ENCODE data around the gene CDCA4. TPM values are rescaled to one million over a fixed set of nuclear protein-coding genes. Genes with fewer than 3 reads are reported as not detected.

Gene CDCA4
- total RNA-seq, 2 donors from 2014 or later: 12.3 to 17.6 TPM

DNA sequence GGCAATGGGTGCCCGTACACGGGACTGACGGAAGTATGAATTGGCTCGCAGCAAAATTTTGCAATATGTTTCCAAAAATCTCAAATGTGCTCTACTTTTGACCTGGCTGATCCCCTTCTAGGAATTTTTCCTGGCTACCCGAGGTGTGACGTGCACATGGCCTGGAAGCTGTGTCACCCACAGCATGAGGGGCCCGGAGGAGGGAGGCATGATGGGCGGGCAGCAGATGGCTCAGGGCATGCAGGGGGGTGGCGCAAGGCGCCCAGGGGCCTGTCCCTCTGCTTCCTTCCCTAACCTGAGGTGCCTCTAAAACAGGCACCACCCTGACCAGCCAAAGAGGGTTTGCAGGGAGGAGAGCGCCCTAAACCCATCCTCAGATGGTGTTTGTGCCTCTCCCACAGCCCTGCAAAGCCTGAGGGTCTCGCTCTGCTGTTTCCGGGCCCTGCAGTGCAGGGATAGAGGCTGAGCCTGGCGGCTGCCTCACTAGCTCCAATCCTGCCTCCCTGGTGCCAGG lies 37.7 kb upstream of the CDCA4 start:
- WGBS: 81% methylated on average over 11 of the region's 14 CpGs
- Histone ChIP-seq H3K9me3 (no peaks in the 10 kb centered on the region), H3K27ac (no peak overlapping the region), H3K27me3 (replicated peaks; ENCODE audit: insufficient read depth) (no peaks in the 10 kb centered on the region), H3K4me3 (no peak overlapping the region), H3K36me3 (no peaks in the 10 kb centered on the region), H3K4me1 (replicated peaks) (no peaks in the 10 kb centered on the region)
- no peak for DNase-seq (ENCODE audit: low spot score)
- intact Hi-C loops (cut with DNase I): no loop called here
- TF ChIP-seq, protein P1, sequence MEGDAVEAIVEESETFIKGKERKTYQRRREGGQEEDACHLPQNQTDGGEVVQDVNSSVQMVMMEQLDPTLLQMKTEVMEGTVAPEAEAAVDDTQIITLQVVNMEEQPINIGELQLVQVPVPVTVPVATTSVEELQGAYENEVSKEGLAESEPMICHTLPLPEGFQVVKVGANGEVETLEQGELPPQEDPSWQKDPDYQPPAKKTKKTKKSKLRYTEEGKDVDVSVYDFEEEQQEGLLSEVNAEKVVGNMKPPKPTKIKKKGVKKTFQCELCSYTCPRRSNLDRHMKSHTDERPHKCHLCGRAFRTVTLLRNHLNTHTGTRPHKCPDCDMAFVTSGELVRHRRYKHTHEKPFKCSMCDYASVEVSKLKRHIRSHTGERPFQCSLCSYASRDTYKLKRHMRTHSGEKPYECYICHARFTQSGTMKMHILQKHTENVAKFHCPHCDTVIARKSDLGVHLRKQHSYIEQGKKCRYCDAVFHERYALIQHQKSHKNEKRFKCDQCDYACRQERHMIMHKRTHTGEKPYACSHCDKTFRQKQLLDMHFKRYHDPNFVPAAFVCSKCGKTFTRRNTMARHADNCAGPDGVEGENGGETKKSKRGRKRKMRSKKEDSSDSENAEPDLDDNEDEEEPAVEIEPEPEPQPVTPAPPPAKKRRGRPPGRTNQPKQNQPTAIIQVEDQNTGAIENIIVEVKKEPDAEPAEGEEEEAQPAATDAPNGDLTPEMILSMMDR (IDR thresholded peaks at IDR 0.05): no peak
- no peak for TF ChIP-seq POLR2AphosphoS5 (IDR thresholded peaks at IDR 0.05)
- TF ChIP-seq POLR2A (IDR thresholded peaks at IDR 0.05): no peak

- DNase-seq (ENCODE audit: low spot score): no peak
- 75% methylated on average over 22 of the region's 22 CpGs for WGBS
- intact Hi-C loops (cut with DNase I): no loop called here
These were observed 35.5 kb upstream of the CDCA4 start for GRCh38 chr14:105056303-105056831.

DNA sequence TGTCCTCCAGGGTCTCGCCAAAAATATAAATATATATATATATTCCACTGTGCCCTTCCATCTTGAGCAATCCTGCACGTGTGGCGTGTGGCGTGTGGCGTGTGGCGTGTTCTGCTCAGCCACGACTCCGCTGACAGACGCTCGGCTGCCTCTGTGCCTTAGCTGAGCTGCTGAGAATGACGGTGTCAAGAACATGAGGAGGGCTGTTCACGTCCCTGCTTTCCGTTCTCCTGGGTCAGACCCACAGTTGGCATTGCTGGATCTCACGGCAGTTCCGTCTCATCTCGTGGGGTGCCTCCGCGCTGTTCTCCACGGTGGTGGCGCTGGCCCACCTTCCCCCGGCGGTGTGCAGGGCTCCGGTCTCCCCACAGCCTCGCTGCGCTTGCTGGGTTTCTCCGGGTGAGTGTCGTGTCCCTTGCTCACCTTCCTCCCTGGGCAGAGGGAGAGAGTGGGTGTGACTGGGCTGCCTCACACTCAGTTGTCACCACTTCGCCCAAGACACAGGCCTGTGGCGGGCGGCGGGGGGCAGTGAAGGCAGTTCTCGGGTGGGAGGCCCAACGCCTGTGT lies 34.9 kb upstream of the CDCA4 start:
- WGBS: 81% methylated on average over 33 of the region's 33 CpGs
- DNase-seq (ENCODE audit: low spot score): no peak
- Histone ChIP-seq H3K27ac (no peak overlapping the region), H3K27me3 (replicated peaks; ENCODE audit: insufficient read depth) (no peaks in the 10 kb centered on the region), H3K36me3 (no peaks in the 10 kb centered on the region), H3K9me3 (no peaks in the 10 kb centered on the region), H3K4me3 (no peak overlapping the region), H3K4me1 (replicated peaks) (no peaks in the 10 kb centered on the region)
- intact Hi-C loops (cut with DNase I): no loop called here
- no peak for TF ChIP-seq POLR2A (IDR thresholded peaks at IDR 0.05)

More at GRCh38 chr14:105056303-105056831, 35.5 kb upstream of the CDCA4 start:
- H3K4me3 ChIP-seq: no peak overlapping the region
- H3K9me3 ChIP-seq: no peaks in the 10 kb centered on the region
- H3K4me1 ChIP-seq (replicated peaks): no peaks in the 10 kb centered on the region
- no peak for TF ChIP-seq POLR2AphosphoS5 (IDR thresholded peaks at IDR 0.05)
- no peak for TF ChIP-seq POLR2A (IDR thresholded peaks at IDR 0.05)
- TF ChIP-seq, protein P1 (IDR thresholded peaks at IDR 0.05): no peak
- H3K27me3 ChIP-seq (replicated peaks; ENCODE audit: insufficient read depth): no peaks in the 10 kb centered on the region
- no peaks in the 10 kb centered on the region for H3K36me3 ChIP-seq
- H3K27ac ChIP-seq: no peak overlapping the region

GRCh38 chr14:105055334-105055733 lies 34.5 kb upstream of the CDCA4 start:
- no peak for DNase-seq (ENCODE audit: low spot score)
- no peak overlapping the region for H3K27ac ChIP-seq
- H3K9me3 ChIP-seq: no peaks in the 10 kb centered on the region
- H3K27me3 ChIP-seq (replicated peaks; ENCODE audit: insufficient read depth): no peaks in the 10 kb centered on the region
- H3K4me3 ChIP-seq: no peak overlapping the region
- no peaks in the 10 kb centered on the region for H3K36me3 ChIP-seq
- 77% methylated on average over 15 of the region's 15 CpGs for WGBS
- H3K4me1 ChIP-seq (replicated peaks): no peaks in the 10 kb centered on the region
- intact Hi-C loops (cut with DNase I): no loop called here
- no peak for TF ChIP-seq POLR2A (IDR thresholded peaks at IDR 0.05)
- TF ChIP-seq, protein P1 (IDR thresholded peaks at IDR 0.05): no peak
- TF ChIP-seq POLR2AphosphoS5 (IDR thresholded peaks at IDR 0.05): no peak

DNA sequence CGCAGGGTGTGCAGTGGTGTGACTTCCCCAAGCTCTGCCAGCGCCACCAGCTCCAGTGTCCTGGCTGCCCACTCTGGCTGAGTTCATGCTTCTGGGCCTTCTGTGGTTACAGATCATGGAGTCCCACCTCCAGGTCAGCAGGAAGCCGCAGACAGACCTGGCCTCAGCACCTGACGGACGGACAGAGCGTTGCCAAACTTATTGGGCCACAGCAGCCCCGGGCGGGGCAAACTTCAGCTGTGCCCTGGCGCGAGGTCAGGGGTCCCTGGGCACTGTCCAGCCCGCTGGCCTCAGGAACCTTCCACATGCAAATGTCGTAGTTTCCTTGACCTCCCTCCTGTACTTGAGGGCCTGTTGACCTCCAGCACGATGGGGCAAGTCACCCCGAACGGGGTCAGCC lies 33.1 kb upstream of the CDCA4 start:
- Histone ChIP-seq H3K4me1 (replicated peaks) (no peaks in the 10 kb centered on the region), H3K9me3 (no peaks in the 10 kb centered on the region), H3K4me3 (no peak overlapping the region), H3K27ac (no peak overlapping the region), H3K27me3 (replicated peaks; ENCODE audit: insufficient read depth) (no peaks in the 10 kb centered on the region), H3K36me3 (no peaks in the 10 kb centered on the region)
- no peak for DNase-seq (ENCODE audit: low spot score)
- intact Hi-C loops (cut with DNase I): no loop called here
- WGBS: 94% methylated on average over 15 of the region's 15 CpGs
- TF ChIP-seq, protein P1 (IDR thresholded peaks at IDR 0.05): no peak
- TF ChIP-seq POLR2A (IDR thresholded peaks at IDR 0.05) (no peak), POLR2AphosphoS5 (IDR thresholded peaks at IDR 0.05) (no peak)
